HL-60 (cell line): ENCODE data around the gene ALPK3.

ENCODE experiments used
- CTCF ChIP-seq: IDR thresholded peaks from one replicate; pipeline ENCODE4 v1.5.1; 2011; ENCODE audit warnings: low read length, control low read depth, inconsistent platforms; ENCODE audit not compliant: insufficient read depth
- POLR2AphosphoS5 ChIP-seq: IDR thresholded peaks from 2 replicates; pipeline ENCODE4 v1.6.1; 2012; ENCODE audit warnings: low read depth
- TF ChIP-seq, protein P1 (sequence below): IDR thresholded peaks from 2 replicates; pipeline ENCODE4 v1.6.1; 2012; ENCODE audit warnings: low read depth; ENCODE audit not compliant: insufficient replicate concordance

DNA sequence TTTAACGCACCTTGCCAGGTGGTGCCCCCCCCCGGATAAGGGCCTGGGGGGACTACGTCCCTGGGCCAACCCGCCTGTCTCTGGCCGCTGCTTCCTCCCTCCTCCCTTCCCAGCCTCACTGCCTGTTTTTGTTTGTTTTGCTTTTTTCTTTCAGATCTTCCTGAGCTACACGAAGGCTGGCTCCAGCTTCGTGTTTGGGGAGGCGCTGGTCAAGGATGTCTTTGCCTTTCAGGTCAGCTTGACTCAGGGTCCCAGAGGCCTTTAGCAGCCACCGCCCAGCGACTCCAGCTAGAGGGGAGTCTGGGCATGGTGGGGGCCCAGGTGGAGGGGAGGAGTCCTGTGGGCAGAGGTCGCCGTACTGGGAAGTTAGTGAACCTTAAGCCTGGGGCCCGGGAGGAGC lies 91.4 kb downstream of the ALPK3 start:
- no peak for TF ChIP-seq CTCF
- TF ChIP-seq, protein P1, sequence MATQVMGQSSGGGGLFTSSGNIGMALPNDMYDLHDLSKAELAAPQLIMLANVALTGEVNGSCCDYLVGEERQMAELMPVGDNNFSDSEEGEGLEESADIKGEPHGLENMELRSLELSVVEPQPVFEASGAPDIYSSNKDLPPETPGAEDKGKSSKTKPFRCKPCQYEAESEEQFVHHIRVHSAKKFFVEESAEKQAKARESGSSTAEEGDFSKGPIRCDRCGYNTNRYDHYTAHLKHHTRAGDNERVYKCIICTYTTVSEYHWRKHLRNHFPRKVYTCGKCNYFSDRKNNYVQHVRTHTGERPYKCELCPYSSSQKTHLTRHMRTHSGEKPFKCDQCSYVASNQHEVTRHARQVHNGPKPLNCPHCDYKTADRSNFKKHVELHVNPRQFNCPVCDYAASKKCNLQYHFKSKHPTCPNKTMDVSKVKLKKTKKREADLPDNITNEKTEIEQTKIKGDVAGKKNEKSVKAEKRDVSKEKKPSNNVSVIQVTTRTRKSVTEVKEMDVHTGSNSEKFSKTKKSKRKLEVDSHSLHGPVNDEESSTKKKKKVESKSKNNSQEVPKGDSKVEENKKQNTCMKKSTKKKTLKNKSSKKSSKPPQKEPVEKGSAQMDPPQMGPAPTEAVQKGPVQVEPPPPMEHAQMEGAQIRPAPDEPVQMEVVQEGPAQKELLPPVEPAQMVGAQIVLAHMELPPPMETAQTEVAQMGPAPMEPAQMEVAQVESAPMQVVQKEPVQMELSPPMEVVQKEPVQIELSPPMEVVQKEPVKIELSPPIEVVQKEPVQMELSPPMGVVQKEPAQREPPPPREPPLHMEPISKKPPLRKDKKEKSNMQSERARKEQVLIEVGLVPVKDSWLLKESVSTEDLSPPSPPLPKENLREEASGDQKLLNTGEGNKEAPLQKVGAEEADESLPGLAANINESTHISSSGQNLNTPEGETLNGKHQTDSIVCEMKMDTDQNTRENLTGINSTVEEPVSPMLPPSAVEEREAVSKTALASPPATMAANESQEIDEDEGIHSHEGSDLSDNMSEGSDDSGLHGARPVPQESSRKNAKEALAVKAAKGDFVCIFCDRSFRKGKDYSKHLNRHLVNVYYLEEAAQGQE = no peak
- no peak for TF ChIP-seq POLR2AphosphoS5
